Central memory CD8-positive, alpha-beta T cell (primary cell): ENCODE results near the gene MRPL43.
"Not testable (repeated sequence)": the region's sequence is repeated elsewhere in the genome, so short reads cannot be mapped to it uniquely, and the experiment has no call there.

Source experiments
- ATAC-seq: fragments of 150-1000 bp; cut with Tn5 transposase; replicated peaks from 2 replicates; pipeline ENCODE4 v1.10.0; 2022; ENCODE audit warnings: mild to moderate bottlenecking, moderate FRiP score, moderate number of reproducible peaks; ENCODE audit not compliant: poor library complexity, severe bottlenecking; ENCODE audit errors: extremely low read depth
- DNase-seq, 2 donors: peaks; one replicate each; pipeline ENCODE4 v3.0.0; 2021; ENCODE audit warnings: low spot score in 2 of 2
- H3K27ac Mint-ChIP-seq: one replicate; pipeline ENCODE4 v1.8.0; 2022; ENCODE audit warnings: low read depth, mild to moderate bottlenecking, moderate library complexity, mixed read lengths
- H3K27me3 Mint-ChIP-seq: one replicate; pipeline ENCODE4 v1.8.0; 2022; ENCODE audit warnings: mixed read lengths
- H3K36me3 Mint-ChIP-seq: one replicate; pipeline ENCODE4 v1.8.0; 2022; ENCODE audit warnings: mild to moderate bottlenecking, moderate library complexity, mixed read lengths; ENCODE audit not compliant: insufficient read depth
- H3K4me1 Mint-ChIP-seq: one replicate; pipeline ENCODE4 v1.8.0; 2022; ENCODE audit warnings: mixed read lengths
- H3K4me3 Mint-ChIP-seq: one replicate; pipeline ENCODE4 v1.8.0; 2022; ENCODE audit warnings: mild to moderate bottlenecking, moderate library complexity, mixed read lengths
- H3K9me3 Mint-ChIP-seq: one replicate; pipeline ENCODE4 v1.8.0; 2022; ENCODE audit warnings: mixed read lengths

Gene MRPL43

GRCh38 chr10:100982916-100983830 lies 4.1 kb downstream of the MRPL43 start:
- Mint-ChIP-seq H3K9me3 (no peaks in the 10 kb centered on the region), H3K36me3 (peaks cover 20% of the 10 kb centered on the region), H3K27me3 (no peaks in the 10 kb centered on the region), H3K4me1 (peaks cover 40% of the 10 kb centered on the region), H3K4me3 (no peak overlapping the region), H3K27ac (no peak overlapping the region)
- ATAC-seq: no peak
- DNase-seq: no peak

GRCh38 chr10:100981178-100981772 lies 6.0 kb downstream of the MRPL43 start:
- ATAC-seq (no peak), DNase-seq (no peak)
- H3K27ac Mint-ChIP-seq: no peak overlapping the region
- H3K4me3 Mint-ChIP-seq: no peak overlapping the region
- H3K27me3 Mint-ChIP-seq: no peaks in the 10 kb centered on the region
- H3K9me3 Mint-ChIP-seq: no peaks in the 10 kb centered on the region
- H3K36me3 Mint-ChIP-seq: peaks cover 15% of the 10 kb centered on the region
- H3K4me1 Mint-ChIP-seq: peaks cover 22% of the 10 kb centered on the region

- H3K36me3 Mint-ChIP-seq: peaks cover 15% of the 10 kb centered on the region
- H3K4me1 Mint-ChIP-seq: peaks cover 19% of the 10 kb centered on the region
- no peak overlapping the region for H3K4me3 Mint-ChIP-seq
- no peak for ATAC-seq
- H3K9me3 Mint-ChIP-seq: no peaks in the 10 kb centered on the region
- no peaks in the 10 kb centered on the region for H3K27me3 Mint-ChIP-seq
- no peak overlapping the region for H3K27ac Mint-ChIP-seq
- DNase-seq: no peak
Measured at GRCh38 chr10:100980711-100981110, 6.6 kb downstream of the MRPL43 start.

- H3K27ac Mint-ChIP-seq: no peak overlapping the region
- peaks cover 15% of the 10 kb centered on the region for H3K4me1 Mint-ChIP-seq
- ATAC-seq (no peak), DNase-seq (no peak)
- no peaks in the 10 kb centered on the region for H3K27me3 Mint-ChIP-seq
- no peaks in the 10 kb centered on the region for H3K9me3 Mint-ChIP-seq
- H3K36me3 Mint-ChIP-seq: peaks cover 15% of the 10 kb centered on the region
- no peak overlapping the region for H3K4me3 Mint-ChIP-seq
Measured at GRCh38 chr10:100980311-100980710, 7.0 kb downstream of the MRPL43 start.

GRCh38 chr10:100979791-100980272 lies 7.5 kb downstream of the MRPL43 start:
- Mint-ChIP-seq H3K27me3 (no peaks in the 10 kb centered on the region), H3K27ac (no peak overlapping the region), H3K4me1 (peaks cover 13% of the 10 kb centered on the region), H3K36me3 (peaks cover 12% of the 10 kb centered on the region), H3K4me3 (no peak overlapping the region), H3K9me3 (no peaks in the 10 kb centered on the region)
- ATAC-seq (no peak), DNase-seq (no peak)

GRCh38 chr10:100978901-100979195 lies 8.4 kb downstream of the MRPL43 start:
- H3K27me3 Mint-ChIP-seq: no peaks in the 10 kb centered on the region
- H3K4me1 Mint-ChIP-seq: peaks cover 5% of the 10 kb centered on the region
- ATAC-seq (no peak), DNase-seq (no peak)
- H3K4me3 Mint-ChIP-seq: no peak overlapping the region
- no peaks in the 10 kb centered on the region for H3K9me3 Mint-ChIP-seq
- no peak overlapping the region for H3K27ac Mint-ChIP-seq
- peaks cover 12% of the 10 kb centered on the region for H3K36me3 Mint-ChIP-seq

GRCh38 chr10:100978121-100978900 lies 9.0 kb downstream of the MRPL43 start:
- Mint-ChIP-seq H3K36me3 (peaks cover 12% of the 10 kb centered on the region), H3K4me3 (no peak overlapping the region), H3K9me3 (no peaks in the 10 kb centered on the region), H3K27me3 (no peaks in the 10 kb centered on the region), H3K4me1 (peaks cover 5% of the 10 kb centered on the region), H3K27ac (no peak overlapping the region)
- DNase-seq (no peak), ATAC-seq (no peak)

- peaks cover 5% of the 10 kb centered on the region for H3K4me1 Mint-ChIP-seq
- no peaks in the 10 kb centered on the region for H3K9me3 Mint-ChIP-seq
- no peak overlapping the region for H3K27ac Mint-ChIP-seq
- no peak for ATAC-seq
- H3K27me3 Mint-ChIP-seq: no peaks in the 10 kb centered on the region
- H3K36me3 Mint-ChIP-seq: peaks cover 9% of the 10 kb centered on the region
- no peak overlapping the region for H3K4me3 Mint-ChIP-seq
- DNase-seq: no peak
Measured at GRCh38 chr10:100977436-100977835, 9.9 kb downstream of the MRPL43 start.

GRCh38 chr10:100976906-100977305 lies 10.4 kb downstream of the MRPL43 start:
- DNase-seq: no peak
- H3K27ac Mint-ChIP-seq: no peak overlapping the region
- no peak overlapping the region for H3K4me3 Mint-ChIP-seq
- H3K4me1 Mint-ChIP-seq: peaks cover under 1% of the 10 kb centered on the region
- H3K27me3 Mint-ChIP-seq: no peaks in the 10 kb centered on the region
- no peaks in the 10 kb centered on the region for H3K9me3 Mint-ChIP-seq
- peaks cover 6% of the 10 kb centered on the region for H3K36me3 Mint-ChIP-seq
- ATAC-seq: no peak

- not testable (repeated sequence) for DNase-seq, H3K9me3 Mint-ChIP-seq, ATAC-seq, H3K36me3 Mint-ChIP-seq, H3K27me3 Mint-ChIP-seq, H3K4me1 Mint-ChIP-seq, H3K4me3 Mint-ChIP-seq, H3K27ac Mint-ChIP-seq
Measured at GRCh38 chr10:100975397-100975796, 11.9 kb downstream of the MRPL43 start.

GRCh38 chr10:100972904-100973535 lies 14.3 kb downstream of the MRPL43 start:
- Mint-ChIP-seq H3K4me1 (peaks cover 17% of the 10 kb centered on the region), H3K4me3 (no peak overlapping the region), H3K9me3 (no peaks in the 10 kb centered on the region), H3K36me3 (no peaks in the 10 kb centered on the region), H3K27ac (no peak overlapping the region), H3K27me3 (no peaks in the 10 kb centered on the region)
- DNase-seq (no peak), ATAC-seq (no peak)

GRCh38 chr10:100972115-100972903 lies 15.0 kb downstream of the MRPL43 start:
- Mint-ChIP-seq H3K36me3 (no peaks in the 10 kb centered on the region), H3K27me3 (no peaks in the 10 kb centered on the region), H3K27ac (no peak overlapping the region), H3K9me3 (no peaks in the 10 kb centered on the region), H3K4me3 (no peak overlapping the region), H3K4me1 (peaks cover 17% of the 10 kb centered on the region)
- no peak for DNase-seq
- ATAC-seq: no peak
